H7 (cell line): ENCODE measurements around the gene TBC1D24. TPM values are rescaled to one million over a fixed set of nuclear protein-coding genes. Genes with fewer than 3 reads are reported as not detected.
"Not testable (repeated sequence)": the region's sequence is repeated elsewhere in the genome, so short reads cannot be mapped to it uniquely, and the experiment has no call there.

Source experiments
- DNase-seq: peaks from one replicate; pipeline ENCODE4 v3.0.0; 2012
- H3K27me3 ChIP-seq: 2 replicates; pipeline ENCODE4 v1.6.0; 2011; ENCODE audit warnings: mild to moderate bottlenecking, low read length; ENCODE audit not compliant: control insufficient read depth, insufficient read depth
- H3K36me3 ChIP-seq: replicated peaks from 2 replicates; pipeline ENCODE4 v1.5.1; 2011; ENCODE audit warnings: low read length; ENCODE audit not compliant: control insufficient read depth, insufficient read depth
- H3K4me3 ChIP-seq: 2 replicates; pipeline ENCODE4 v1.5.1; 2011; ENCODE audit warnings: low read depth, mild to moderate bottlenecking, control low read depth, low read length, moderate library complexity; ENCODE audit not compliant: insufficient read depth
- total RNA-seq: library from RNA; depleted of rRNA; stranded (reverse); fragments of >200 nt; shearing (Covaris generic); gene quantifications from 2 replicates; pipeline ENCODE4 v1.2.3, GENCODE V29; 2014

Gene TBC1D24
- total RNA-seq, 1 experiment from 2014 or later = 12.3 TPM

DNA sequence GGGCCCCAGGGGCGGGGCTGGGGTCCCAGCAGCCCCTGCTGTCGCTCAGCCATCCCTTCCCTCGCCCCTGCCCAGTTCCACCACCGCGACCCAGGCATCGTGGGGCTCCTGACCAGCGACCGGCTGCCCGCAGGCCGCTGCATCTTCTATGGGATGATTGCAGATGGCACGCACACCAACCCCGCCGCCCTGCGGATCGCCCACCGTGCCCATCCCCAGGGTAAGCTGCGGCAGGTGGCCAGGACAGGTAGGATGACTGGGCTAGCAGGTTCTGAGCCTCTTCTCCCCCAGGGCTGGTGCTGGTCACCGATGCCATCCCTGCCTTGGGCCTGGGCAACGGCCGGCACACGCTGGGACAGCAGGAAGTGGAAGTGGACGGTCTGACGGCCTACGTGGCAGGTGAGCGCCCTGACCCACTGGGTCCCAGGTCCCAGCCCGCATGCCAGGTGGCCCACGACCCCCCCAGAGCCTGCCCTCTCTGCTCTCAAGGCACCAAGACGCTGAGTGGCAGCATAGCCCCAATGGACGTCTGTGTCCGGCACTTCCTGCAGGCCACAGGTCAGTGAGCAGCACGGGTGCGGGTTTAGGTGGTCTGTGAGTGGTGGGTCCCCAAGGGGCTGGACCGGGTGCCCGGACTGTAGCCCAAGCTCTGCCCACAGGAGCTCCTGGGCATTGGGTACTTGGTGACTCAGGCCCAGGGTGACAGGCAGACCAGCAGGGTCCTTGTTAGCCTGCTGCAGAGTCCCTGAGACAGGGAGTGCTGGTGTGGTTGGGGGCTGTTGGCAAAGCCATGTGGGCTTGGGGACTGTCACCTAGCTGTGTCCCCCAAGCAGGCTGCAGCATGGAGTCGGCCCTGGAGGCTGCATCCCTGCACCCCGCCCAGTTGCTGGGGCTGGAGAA lies 53.5 kb downstream of the TBC1D24 start:
- no peaks in the 10 kb centered on the region for H3K27me3 ChIP-seq
- no peak overlapping the region for H3K4me3 ChIP-seq
- peaks cover 8% of the 10 kb centered on the region for H3K36me3 ChIP-seq
- no peak for DNase-seq

DNA sequence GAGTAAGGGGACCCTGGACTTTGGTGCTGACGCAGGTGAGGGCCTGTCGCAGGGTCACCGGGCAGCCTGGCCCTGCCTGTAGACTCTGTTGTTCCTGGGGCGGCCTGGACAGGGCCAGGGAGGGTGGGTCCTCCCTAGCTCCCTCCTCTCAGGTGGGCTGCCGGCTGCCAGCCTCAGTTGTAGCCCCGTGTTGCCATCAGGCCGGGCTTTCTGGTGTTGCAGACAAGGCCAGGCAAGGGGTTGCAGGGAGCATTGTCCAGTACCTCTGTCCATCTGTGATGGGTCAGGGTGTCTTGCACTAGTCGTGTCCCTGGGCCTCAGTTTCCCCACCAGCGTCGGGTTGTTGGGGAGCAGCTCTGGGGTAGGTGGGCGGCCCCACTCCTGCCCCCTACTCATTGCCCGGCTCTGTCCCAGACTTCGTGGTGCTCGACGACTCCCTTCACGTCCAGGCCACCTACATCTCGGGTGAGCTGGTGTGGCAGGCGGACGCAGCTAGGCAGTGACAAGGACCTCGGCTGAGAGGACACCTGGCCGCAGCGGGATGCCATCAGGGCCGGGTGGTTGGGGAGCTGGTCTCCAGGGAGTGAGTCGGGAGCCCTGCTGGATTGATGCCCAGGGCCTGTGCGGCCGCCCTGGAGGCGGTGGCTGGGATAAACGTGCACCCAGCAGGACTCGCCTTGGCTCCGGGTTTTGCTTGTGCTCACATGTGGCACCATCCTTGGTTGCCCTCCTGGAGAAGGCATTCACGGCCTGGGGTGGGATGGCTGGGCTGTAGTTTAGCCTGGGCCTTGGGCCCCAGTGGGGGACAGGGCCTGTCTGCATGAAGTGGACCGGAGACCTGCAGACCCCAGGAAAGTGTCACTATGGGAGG lies 54.4 kb downstream of the TBC1D24 start:
- DNase-seq = peak; percentile 80

DNA sequence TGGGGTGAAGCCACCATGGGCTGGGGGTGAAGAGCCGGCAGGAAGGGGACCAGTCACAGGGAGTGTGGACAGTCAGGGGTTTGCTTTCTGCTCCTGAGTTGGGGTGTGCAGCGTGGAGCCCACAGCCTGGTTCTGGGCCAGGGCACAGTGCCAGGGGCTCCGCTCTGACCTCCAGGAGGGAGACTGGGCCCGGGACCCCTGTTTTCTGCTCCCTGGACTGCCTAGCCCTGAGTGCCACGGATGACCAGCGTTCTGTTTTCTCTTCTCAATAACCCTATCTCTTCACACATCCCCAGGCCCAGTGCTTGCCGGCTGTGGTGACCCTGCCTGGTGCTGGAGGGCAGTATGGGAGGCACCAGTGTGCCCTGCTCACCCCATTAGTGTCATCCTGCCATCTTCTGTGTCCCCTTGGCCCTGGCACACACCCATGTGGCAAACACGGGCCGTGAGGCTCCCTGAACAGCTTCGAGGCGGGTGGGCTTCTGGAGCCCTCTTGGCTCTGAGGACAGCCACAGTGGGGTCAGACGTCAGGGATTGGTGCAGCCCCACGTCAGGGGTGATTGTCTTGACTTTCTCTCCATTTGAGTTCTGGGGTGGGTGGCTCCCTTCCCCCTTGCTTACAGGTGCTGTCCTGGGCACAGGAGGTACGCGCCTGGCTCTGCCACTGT lies 55.2 kb downstream of the TBC1D24 start:
- DNase-seq = no peak
- H3K27me3 ChIP-seq = no peaks in the 10 kb centered on the region
- H3K4me3 ChIP-seq = no peak overlapping the region
- peaks cover under 1% of the 10 kb centered on the region for H3K36me3 ChIP-seq

More for the DNA sequence above, 54.4 kb downstream of the TBC1D24 start:
- peaks cover 6% of the 10 kb centered on the region for H3K36me3 ChIP-seq
- no peaks in the 10 kb centered on the region for H3K27me3 ChIP-seq
- no peak overlapping the region for H3K4me3 ChIP-seq

DNA sequence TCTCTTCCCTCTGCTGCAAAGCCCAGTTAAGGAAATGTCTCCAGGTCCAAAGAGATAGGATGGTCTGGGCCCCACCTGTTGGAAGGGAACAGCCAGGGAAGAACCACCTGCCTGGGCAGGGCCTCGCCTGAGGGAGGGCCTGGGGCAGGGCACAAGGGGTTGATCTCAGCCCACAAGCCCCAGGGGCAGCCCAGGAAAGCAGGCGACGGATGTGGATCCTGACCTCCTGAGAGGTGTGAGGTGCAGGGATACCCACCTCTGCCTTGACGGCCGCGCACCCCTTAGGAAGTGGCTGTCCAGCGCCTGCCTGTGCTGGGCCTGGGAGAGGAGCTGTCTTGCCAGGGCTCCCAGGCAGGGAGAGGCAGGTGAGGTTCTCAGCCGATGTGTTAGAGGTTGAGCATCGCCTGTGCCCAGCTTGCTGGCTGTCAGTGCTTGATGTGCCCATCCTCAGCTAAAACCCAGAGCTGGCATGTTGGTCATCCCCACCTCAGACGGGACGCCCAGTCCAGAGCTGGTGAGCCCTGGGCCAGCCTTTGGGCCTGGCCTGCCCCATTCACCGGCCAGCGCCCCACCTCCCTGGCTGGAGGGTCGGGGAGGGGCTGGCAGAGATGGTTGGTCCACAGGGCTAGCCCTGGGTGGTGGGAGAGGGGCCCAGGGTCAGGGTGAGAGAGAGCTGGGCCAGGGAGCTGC lies 55.8 kb downstream of the TBC1D24 start:
- Histone ChIP-seq H3K27me3 (no peaks in the 10 kb centered on the region), H3K4me3 (no peak overlapping the region), H3K36me3 (no peaks in the 10 kb centered on the region; the same call in 1 of the 2 replicates)
- DNase-seq = peak; percentile 87

DNA sequence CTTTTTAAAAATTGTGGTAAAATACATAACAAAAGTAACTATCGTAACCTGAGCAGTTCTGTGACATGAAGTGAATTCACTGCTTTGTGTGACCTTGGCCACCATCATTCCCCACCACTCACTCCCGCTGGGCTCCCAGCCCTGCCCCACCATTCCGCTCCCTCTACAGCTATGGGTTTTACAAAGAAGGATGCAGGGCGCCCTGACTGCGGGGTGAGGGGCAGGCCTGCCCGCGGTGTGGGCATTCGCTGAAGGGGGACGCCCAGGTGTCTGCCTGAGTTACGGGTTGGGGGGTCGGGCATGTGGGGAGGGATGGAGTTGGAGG lies 56.4 kb downstream of the TBC1D24 start, which contains the start of gene CEMP1:
Gene CEMP1 (minus strand): TSS at position 38 of the 325 bp plus-strand sequence. CDS start 335 bp downstream, outside the sequence.
- H3K27me3 ChIP-seq = no peaks in the 10 kb centered on the region
- peak within 1 kb of the TSS; percentile 76 for H3K4me3 ChIP-seq
- DNase-seq = peak; percentile 84
- no peaks in the 10 kb centered on the region; the same call in 1 of the 2 replicates for H3K36me3 ChIP-seq

DNA sequence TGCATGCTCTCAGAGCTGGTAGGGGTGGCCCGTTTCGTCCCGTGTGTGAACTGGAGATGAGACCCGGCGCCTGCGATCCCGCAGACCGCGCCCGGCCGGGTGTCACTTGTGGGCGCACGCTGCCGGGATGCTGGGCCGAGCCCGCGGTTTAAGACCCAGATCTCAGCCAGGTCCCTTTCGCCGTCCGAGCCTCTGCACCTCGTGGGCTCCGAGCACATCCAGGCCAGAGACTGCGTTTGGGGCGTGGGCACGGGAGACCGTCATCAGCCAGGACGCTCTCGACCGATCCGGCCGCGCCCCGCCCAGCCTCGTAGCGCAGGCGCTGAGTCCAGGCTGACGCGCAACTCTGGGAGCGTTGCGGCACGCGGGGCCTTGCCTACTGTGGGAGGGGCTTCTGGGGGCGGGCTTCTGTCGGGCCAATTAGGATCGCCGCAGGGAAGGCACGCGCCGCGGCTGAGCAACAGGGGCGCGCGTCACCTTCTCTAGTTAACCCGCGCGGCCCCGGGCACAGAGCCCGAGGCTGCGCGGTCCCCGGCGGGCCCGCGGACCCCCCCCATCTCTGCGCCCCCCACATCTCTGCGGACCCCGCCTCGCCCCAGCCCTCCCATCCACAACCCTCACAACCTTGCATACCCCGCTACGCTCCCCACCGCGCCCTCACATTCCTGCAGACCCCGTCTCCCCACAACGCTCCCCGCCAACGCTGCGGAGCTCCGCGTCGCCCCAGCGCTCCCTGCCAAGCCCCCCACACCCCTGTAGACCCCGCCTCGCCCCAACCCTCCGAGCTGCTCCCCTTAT lies 57.0 kb downstream of the TBC1D24 start:
- Histone ChIP-seq H3K4me3 (peak overlapping the region; percentile 76), H3K27me3 (no peaks in the 10 kb centered on the region), H3K36me3 (no peaks in the 10 kb centered on the region)
- peak; percentile 100 for DNase-seq

DNA sequence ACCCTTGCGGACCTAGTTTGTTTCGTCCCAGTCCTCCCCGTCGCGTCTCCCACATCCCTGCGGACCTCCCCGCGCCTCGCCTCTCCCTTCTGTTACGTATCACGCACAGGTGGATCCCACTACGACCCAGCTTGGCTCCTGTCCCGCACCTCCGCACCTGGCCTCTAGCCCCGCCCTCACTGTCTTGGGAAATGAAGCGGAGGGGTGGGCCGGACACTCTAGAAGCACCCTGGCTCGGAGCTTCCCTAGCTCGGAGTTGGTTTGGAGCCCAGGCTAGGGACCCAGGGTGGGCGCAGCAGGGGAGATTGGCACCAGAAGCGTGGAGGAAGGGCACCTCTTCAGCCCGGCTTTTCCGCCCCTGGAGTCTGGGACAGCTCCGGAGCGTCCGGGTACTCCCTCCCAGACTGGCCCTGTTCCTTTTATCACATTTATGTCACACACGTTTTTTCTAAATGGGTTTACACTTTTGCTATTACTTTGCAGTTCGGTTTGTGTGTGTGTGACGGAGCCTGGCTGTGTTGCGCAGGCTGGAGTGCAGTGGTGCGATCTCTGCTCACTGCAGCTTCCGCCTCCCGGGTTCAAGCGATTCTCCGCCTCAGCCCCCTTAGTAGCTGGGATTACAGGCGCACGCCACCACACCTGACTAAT lies 57.7 kb downstream of the TBC1D24 start:
- no peaks in the 10 kb centered on the region for H3K27me3 ChIP-seq
- peak overlapping the region; percentile 76 for H3K4me3 ChIP-seq
- no peaks in the 10 kb centered on the region for H3K36me3 ChIP-seq
- peak; percentile 91 for DNase-seq

DNA sequence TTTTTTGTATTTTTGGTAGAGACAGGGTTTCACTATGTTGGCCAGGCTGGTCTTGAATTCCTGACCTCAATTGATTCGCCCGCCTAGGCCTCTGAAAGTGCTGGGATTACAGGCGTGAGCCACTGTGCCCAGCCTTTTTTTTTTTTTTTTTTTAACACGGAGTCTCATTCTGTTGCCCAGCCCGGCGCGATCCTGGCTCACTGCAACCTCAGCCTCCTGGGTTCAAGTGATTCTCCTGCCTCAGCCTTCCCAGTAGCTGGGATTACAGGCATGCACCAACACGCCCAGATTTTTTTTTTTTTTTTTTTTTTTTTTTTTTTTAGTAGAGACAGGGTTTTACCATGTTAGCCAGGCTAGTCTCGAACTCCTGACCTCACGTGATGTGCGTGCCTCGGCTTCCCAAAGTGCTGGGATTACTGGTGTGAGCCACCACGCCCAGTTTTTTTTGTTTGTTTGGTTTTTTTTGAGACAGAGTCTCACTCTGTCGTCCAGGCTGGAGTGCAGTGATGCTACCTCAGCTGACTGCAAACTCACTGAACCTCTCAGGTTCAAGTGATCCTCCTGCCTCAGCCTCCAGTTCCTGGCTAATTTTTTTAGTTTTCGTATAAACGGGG lies 58.3 kb downstream of the TBC1D24 start:
- DNase-seq, H3K36me3 ChIP-seq, H3K27me3 ChIP-seq: not testable (repeated sequence)
- peak overlapping the region; percentile 76 for H3K4me3 ChIP-seq

DNA sequence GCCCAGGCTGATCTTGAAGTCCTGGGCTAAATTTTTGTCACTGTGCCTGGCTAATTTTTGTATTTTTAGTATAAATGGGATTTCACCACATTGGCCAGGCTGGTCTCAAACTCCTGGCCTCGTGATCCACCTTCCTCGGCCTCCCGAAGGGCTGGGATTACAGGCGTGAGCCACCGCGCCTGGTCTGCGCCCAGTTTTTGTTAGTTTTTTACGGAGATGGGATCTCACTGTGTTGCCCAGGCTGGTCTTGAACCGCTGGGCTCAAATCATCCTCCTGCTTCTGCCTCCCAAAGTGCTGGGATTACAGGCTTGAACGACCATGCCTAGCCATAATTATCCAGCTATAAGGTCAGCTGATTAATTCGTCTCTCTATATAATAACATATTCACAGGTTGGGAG lies 59.0 kb downstream of the TBC1D24 start:
- H3K27me3 ChIP-seq = no peaks in the 10 kb centered on the region
- no peak overlapping the region for H3K4me3 ChIP-seq
- no peak for DNase-seq
- H3K36me3 ChIP-seq = no peaks in the 10 kb centered on the region

DNA sequence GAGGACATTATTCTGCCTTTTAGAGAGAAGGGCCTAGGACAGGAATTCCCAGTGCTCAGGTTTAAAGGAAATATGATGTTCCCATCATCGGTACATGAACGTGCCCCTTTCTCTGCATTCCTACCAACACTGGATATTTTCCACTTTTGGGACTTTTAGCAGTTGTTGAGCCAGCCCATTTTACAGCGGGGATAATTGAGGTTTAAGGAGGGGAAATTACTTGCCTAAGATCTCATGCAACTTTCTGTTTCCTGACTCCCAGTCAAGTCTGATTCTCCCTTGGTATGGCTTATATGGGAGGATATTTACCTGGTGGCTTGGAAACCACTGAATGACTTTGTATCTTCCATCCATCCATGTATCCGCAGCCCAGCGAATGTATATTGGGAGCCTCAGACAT lies 59.4 kb downstream of the TBC1D24 start:
- not testable (repeated sequence) for H3K27me3 ChIP-seq, H3K4me3 ChIP-seq, DNase-seq, H3K36me3 ChIP-seq

DNA sequence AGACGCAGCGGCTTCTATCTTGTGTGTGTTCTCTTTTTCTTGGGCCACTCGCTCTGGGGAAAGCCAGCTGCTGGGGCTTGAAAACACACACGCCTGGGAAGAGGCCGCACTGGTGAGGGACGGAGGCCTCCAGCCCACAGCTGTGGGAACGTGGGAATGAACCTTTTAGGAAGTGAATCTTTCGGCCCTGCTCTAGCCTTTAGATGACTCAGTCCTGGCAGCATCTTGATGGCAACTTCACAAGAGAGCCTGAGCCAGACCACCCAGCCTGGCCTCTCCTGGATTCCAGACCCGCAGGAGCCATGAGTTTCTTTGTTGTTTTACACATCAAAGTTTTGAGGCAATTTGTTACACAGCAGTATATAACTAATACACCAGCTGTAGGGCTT lies 60.7 kb downstream of the TBC1D24 start:
- Histone ChIP-seq H3K4me3 (no peak overlapping the region), H3K36me3 (no peaks in the 10 kb centered on the region), H3K27me3 (no peaks in the 10 kb centered on the region)
- no peak for DNase-seq

DNA sequence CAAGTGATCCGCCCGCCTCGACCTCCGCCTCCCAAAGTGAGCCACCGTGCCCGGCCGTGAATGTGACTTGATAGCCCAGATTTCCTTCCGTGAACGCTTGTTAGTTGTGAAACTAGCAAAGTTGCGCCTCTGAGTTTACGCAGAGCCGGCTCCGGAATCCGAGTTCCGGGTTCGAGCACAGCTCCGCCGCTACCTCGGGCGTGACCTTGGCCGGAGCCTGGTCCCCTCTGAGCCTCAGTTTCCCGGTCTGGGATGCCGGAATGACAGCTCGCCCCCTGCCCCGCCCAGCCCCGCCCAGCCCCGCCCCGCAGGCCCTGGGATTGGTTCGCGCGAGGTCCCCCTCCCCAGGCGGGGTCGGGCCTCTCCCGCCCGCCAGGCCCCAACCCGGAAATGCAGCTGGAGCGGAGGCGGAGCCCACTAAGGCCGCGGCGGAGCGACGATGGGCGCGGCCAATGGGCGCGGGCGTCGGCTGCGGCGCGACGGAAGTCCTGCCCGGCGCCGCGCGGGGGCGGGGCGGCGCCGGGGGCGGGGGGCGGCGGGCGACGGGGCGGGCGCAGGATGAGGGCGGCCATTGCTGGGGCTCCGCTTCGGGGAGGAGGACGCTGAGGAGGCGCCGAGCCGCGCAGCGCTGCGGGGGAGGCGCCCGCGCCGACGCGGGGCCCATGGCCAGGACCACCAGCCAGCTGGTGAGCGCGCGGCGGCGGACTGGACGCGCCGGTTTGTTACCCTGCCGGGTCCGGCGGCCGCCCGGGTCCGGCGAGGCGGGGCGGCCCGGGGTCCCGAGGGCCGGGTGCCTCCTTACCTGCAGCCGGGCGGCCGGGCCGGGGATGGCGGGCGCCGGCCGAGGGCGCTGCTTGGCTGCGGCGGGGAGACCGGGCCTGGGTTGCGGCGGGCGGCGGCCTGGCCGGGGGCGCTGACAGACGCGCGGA lies 62.8 kb downstream of the TBC1D24 start, which contains the start of gene PDPK1:
Gene PDPK1 (plus strand): TSS at position 571 of the 929 bp plus-strand sequence. CDS start 92 bp downstream, at position 663.
- no peaks in the 10 kb centered on the region for H3K27me3 ChIP-seq
- DNase-seq = peak; percentile 100
- H3K4me3 ChIP-seq = peak within 1 kb of the TSS; percentile 62
- no peaks in the 10 kb centered on the region for H3K36me3 ChIP-seq
